ENCODE results near the gene RPTOR.

GRCh38 chr17:80822700-80823410, 278.2 kb downstream of the RPTOR start:
- TF ChIP-seq CTCF (IDR thresholded peaks at IDR 0.05; ENCODE audit: borderline replicate concordance, extremely low read depth, low read length, poor library complexity, severe bottlenecking) = no peak
- TF ChIP-seq EZH2 (IDR thresholded peaks at IDR 0.05; ENCODE audit: borderline replicate concordance, low read depth, low read length, severe bottlenecking) = no peak
